HCT116 (cell line): ENCODE results near the gene WDR70. TPM values are rescaled to one million over a fixed set of nuclear protein-coding genes. Genes with fewer than 3 reads are reported as not detected.

ENCODE experiments used
- ATAC-seq: fragments of 200-7000 bp; cut with Tn5 transposase; 2 replicates; pipeline ENCODE4 v1.9.1; 2020; ENCODE audit warnings: mild to moderate bottlenecking, moderate library complexity
- BruUV-seq: library from RNA; stranded (reverse); fragments of 400-500 nt; replicated peaks from 2 replicates; lab custom pipeline; 2021; lab: Mats Ljungman, UMichigan
- CTCF ChIA-PET: fragments of 300-600 bp; sonication (Branson Sonifier 250); formaldehyde crosslinking; loops from one replicate; lab custom pipeline; 2021; ENCODE audit warnings: antibody characterized with exemption; lab: Charles Lee
- POLR2A ChIA-PET: fragments of 300-600, 350-600 bp; sonication (Branson Sonifier 250); formaldehyde crosslinking; loops from one replicate; lab custom pipeline; 2021; ENCODE audit warnings: antibody characterized with exemption; lab: Charles Lee
- RAD21 ChIA-PET, 2 experiments: fragments of 300-600 bp; sonication (Branson Sonifier 250); formaldehyde crosslinking; loops; one replicate each; lab custom pipeline; 2023; ENCODE audit warnings: low total read pairs in 2 of 2; ENCODE audit not compliant: uncharacterized antibody in 2 of 2, unreplicated experiment in 2 of 2, low non-redundant PET in 1 of 2; lab: Charles Lee
- DNase-seq: peaks from one replicate; pipeline ENCODE4 v3.0.0-alpha.2; 2010; ENCODE audit warnings: low read depth, low spot score
- H2AFZ ChIP-seq: fragments of 200-600 bp; shearing (Covaris generic), sonication (generic); 2 replicates; pipeline ENCODE4 v1.6.1; 2017; ENCODE audit warnings: low read depth, mixed run types, mixed read lengths, antibody characterized with exemption, low read length; ENCODE audit not compliant: poor library complexity, severe bottlenecking
- H3K27ac ChIP-seq: 2 replicates; pipeline ENCODE4 v1.5.1; 2012; ENCODE audit warnings: low read depth, low read length
- H3K27me3 ChIP-seq: fragments of 200-600 bp; sonication (generic); 2 replicates; pipeline ENCODE4 v1.6.1; 2016; ENCODE audit warnings: mixed run types, low read length, mixed read lengths; ENCODE audit not compliant: insufficient read depth
- H3K36me3 ChIP-seq, 2 experiments: fragments of 200-500 bp in 1 of 2; fragments of 200-600 bp in 1 of 2; sonication (Bioruptor generic) in 1 of 2; sonication (generic) in 1 of 2; 2 replicates each; pipeline versions ENCODE4 v1.5.1 to v1.6.1; 2014 to 2016; ENCODE audit warnings: low read length in 2 of 2, inconsistent platforms in 1 of 2, mixed read lengths in 1 of 2, mixed run types in 1 of 2; ENCODE audit not compliant: insufficient read depth in 2 of 2, control insufficient read depth in 1 of 2
- H3K4me1 ChIP-seq, 2 experiments: fragments of 200-600 bp in 1 of 2; sonication (generic) in 1 of 2; 2 replicates each; pipeline versions ENCODE4 v1.5.1 to v1.6.1; 2012 to 2017; ENCODE audit warnings: low read length in 2 of 2, inconsistent platforms in 1 of 2, mild to moderate bottlenecking in 1 of 2, mixed read lengths in 1 of 2, mixed run types in 1 of 2, moderate library complexity in 1 of 2; ENCODE audit not compliant: insufficient read depth in 2 of 2, control insufficient read depth in 1 of 2
- H3K4me2 ChIP-seq: fragments of 200-600 bp; sonication (generic); 2 replicates; pipeline ENCODE4 v1.6.1; 2017; ENCODE audit warnings: mixed run types, low read length, mixed read lengths
- H3K4me3 ChIP-seq, 2 experiments: fragments of 200-600 bp in 1 of 2; sonication (generic) in 1 of 2; replicated peaks in 1 of 2; 2 replicates each; pipeline ENCODE4 v1.5.1; 2011 to 2016; ENCODE audit warnings: low read length in 2 of 2, control low read depth in 1 of 2, low read depth in 1 of 2, mild to moderate bottlenecking in 1 of 2, mixed read lengths in 1 of 2, mixed run types in 1 of 2
- H3K79me2 ChIP-seq: fragments of 200-600 bp; sonication (generic); 2 replicates; pipeline ENCODE4 v1.6.1; 2017; ENCODE audit warnings: mild to moderate bottlenecking, mixed run types, low read length, moderate library complexity, mixed read lengths; ENCODE audit not compliant: insufficient read depth
- H3K9ac ChIP-seq: fragments of 200-600 bp; sonication (generic); 2 replicates; pipeline ENCODE4 v1.6.1; 2016; ENCODE audit warnings: low read length, mixed read lengths
- H3K9me2 ChIP-seq: fragments of 200-600 bp; sonication (generic), shearing (Covaris generic); 2 replicates; pipeline ENCODE4 v1.6.1; 2017; ENCODE audit warnings: mixed run types, mild to moderate bottlenecking, moderate library complexity; ENCODE audit not compliant: insufficient read depth
- H3K9me3 ChIP-seq, 2 experiments: fragments of 200-500 bp in 1 of 2; fragments of 200-600 bp in 1 of 2; sonication (Bioruptor generic) in 1 of 2; sonication (generic) in 1 of 2; 2 replicates each; pipeline ENCODE4 v1.6.1; 2014 to 2017; ENCODE audit warnings: low read length in 2 of 2, mixed read lengths in 2 of 2, inconsistent platforms in 1 of 2, low read depth in 1 of 2, mild to moderate bottlenecking in 1 of 2, mixed run types in 1 of 2, moderate library complexity in 1 of 2; ENCODE audit not compliant: control insufficient read depth in 1 of 2, insufficient read depth in 1 of 2
- H4K20me1 ChIP-seq: fragments of 200-600 bp; sonication (generic), shearing (Covaris generic); 2 replicates; pipeline ENCODE4 v1.6.1; 2017; ENCODE audit warnings: mixed run types, mild to moderate bottlenecking, moderate library complexity; ENCODE audit not compliant: insufficient read depth
- CBX3 ChIP-seq: IDR thresholded peaks from 2 replicates; pipeline ENCODE4 v1.6.1; 2012; ENCODE audit warnings: low read depth
- CEBPB ChIP-seq: IDR thresholded peaks from 2 replicates; pipeline ENCODE4 v1.6.1; 2012; ENCODE audit warnings: low read depth
- EZH2phosphoT487 ChIP-seq: fragments of 200-600 bp; IDR thresholded peaks from 2 replicates; pipeline ENCODE4 v1.6.1; 2018; ENCODE audit warnings: antibody characterized with exemption, borderline replicate concordance
- FOSL1 ChIP-seq: IDR thresholded peaks from 2 replicates; pipeline ENCODE4 v1.6.1; 2012; ENCODE audit warnings: low read depth
- JUND ChIP-seq: IDR thresholded peaks from 2 replicates; pipeline ENCODE4 v1.6.1; 2012
- POLR2A ChIP-seq: IDR thresholded peaks from 2 replicates; pipeline ENCODE4 v1.7.0; 2011; ENCODE audit warnings: borderline replicate concordance; ENCODE audit not compliant: insufficient read depth, insufficient read length; ENCODE audit errors: extremely low read depth
- RAD21 ChIP-seq: IDR thresholded peaks from 2 replicates; pipeline ENCODE4 v1.6.1; 2012; ENCODE audit warnings: low read depth, mild to moderate bottlenecking
- SP1 ChIP-seq: IDR thresholded peaks from 2 replicates; pipeline ENCODE4 v1.6.1; 2012; ENCODE audit warnings: low read depth
- SRF ChIP-seq: IDR thresholded peaks from 2 replicates; pipeline ENCODE4 v1.6.1; 2012; ENCODE audit warnings: low read depth
- TCF7L2 ChIP-seq: IDR thresholded peaks from 2 replicates; pipeline ENCODE4 v1.7.0; 2011; ENCODE audit warnings: borderline replicate concordance, inconsistent platforms; ENCODE audit not compliant: insufficient read depth, insufficient read length; ENCODE audit errors: extremely low read depth
- YY1 ChIP-seq: IDR thresholded peaks from 2 replicates; pipeline ENCODE4 v1.6.1; 2011; ENCODE audit warnings: low read length, low read depth, moderate library complexity, mild to moderate bottlenecking; ENCODE audit not compliant: insufficient replicate concordance; ENCODE audit errors: extremely low read depth
- ZFX ChIP-seq: fragments of 450-650 bp; IDR thresholded peaks from 2 replicates; pipeline ENCODE4 v1.6.1; 2017
- intact Hi-C: fragments of 100-400 bp; cut with micrococcal nuclease; formaldehyde crosslinking; loops from 2 replicates; pipeline ENCODE4 v1.10.0; 2022
- total RNA-seq: library from RNA; stranded (reverse); gene quantifications from one replicate; pipeline ENCODE4 v1.2.1, GENCODE V29; 2021; ENCODE audit not compliant: unreplicated experiment
- TF ChIP-seq, protein P1 (sequence below): IDR thresholded peaks from 2 replicates; pipeline ENCODE4 v1.6.1; 2011; ENCODE audit warnings: mild to moderate bottlenecking, low read length, moderate library complexity; ENCODE audit not compliant: insufficient replicate concordance; ENCODE audit errors: extremely low read depth
- TF ChIP-seq, protein P2 (sequence below): IDR thresholded peaks from 2 replicates; pipeline ENCODE4 v1.6.1; 2012; ENCODE audit warnings: low read depth

The WDR70 gene
- total RNA-seq, 1 experiment from 2014 or later: 31.1 TPM

- TF ChIP-seq, protein P1, sequence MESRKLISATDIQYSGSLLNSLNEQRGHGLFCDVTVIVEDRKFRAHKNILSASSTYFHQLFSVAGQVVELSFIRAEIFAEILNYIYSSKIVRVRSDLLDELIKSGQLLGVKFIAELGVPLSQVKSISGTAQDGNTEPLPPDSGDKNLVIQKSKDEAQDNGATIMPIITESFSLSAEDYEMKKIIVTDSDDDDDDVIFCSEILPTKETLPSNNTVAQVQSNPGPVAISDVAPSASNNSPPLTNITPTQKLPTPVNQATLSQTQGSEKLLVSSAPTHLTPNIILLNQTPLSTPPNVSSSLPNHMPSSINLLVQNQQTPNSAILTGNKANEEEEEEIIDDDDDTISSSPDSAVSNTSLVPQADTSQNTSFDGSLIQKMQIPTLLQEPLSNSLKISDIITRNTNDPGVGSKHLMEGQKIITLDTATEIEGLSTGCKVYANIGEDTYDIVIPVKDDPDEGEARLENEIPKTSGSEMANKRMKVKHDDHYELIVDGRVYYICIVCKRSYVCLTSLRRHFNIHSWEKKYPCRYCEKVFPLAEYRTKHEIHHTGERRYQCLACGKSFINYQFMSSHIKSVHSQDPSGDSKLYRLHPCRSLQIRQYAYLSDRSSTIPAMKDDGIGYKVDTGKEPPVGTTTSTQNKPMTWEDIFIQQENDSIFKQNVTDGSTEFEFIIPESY: no peak
- TF ChIP-seq SP1 (no peak), CBX3 (no peak), SRF (no peak), EZH2phosphoT487 (no peak), FOSL1 (no peak), TCF7L2 (no peak), ZFX (no peak), JUND (no peak), CEBPB (no peak), POLR2A (no peak), RAD21 (no peak), YY1 (no peak)
- TF ChIP-seq, protein P2, sequence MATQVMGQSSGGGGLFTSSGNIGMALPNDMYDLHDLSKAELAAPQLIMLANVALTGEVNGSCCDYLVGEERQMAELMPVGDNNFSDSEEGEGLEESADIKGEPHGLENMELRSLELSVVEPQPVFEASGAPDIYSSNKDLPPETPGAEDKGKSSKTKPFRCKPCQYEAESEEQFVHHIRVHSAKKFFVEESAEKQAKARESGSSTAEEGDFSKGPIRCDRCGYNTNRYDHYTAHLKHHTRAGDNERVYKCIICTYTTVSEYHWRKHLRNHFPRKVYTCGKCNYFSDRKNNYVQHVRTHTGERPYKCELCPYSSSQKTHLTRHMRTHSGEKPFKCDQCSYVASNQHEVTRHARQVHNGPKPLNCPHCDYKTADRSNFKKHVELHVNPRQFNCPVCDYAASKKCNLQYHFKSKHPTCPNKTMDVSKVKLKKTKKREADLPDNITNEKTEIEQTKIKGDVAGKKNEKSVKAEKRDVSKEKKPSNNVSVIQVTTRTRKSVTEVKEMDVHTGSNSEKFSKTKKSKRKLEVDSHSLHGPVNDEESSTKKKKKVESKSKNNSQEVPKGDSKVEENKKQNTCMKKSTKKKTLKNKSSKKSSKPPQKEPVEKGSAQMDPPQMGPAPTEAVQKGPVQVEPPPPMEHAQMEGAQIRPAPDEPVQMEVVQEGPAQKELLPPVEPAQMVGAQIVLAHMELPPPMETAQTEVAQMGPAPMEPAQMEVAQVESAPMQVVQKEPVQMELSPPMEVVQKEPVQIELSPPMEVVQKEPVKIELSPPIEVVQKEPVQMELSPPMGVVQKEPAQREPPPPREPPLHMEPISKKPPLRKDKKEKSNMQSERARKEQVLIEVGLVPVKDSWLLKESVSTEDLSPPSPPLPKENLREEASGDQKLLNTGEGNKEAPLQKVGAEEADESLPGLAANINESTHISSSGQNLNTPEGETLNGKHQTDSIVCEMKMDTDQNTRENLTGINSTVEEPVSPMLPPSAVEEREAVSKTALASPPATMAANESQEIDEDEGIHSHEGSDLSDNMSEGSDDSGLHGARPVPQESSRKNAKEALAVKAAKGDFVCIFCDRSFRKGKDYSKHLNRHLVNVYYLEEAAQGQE: no peak
- Histone ChIP-seq H3K79me2 (no peaks in the 10 kb centered on the region), H3K27ac (no peak overlapping the region), H4K20me1 (no peaks in the 10 kb centered on the region), H3K4me1 (no peaks in the 10 kb centered on the region), H3K36me3 (no peaks in the 10 kb centered on the region), H3K27me3 (no peaks in the 10 kb centered on the region), H3K9me3 (peaks cover 0 to 5% of the 10 kb centered on the region in 2 experiments; a peak in 1 of 4 replicates), H3K9me2 (no peaks in the 10 kb centered on the region), H3K9ac (no peak overlapping the region), H2AFZ (no peak overlapping the region), H3K4me3 (no peak overlapping the region), H3K4me2 (no peak overlapping the region)
- ChIA-PET POLR2A (no interaction called here), CTCF (no interaction called here), RAD21 (no interaction called here)
- DNase-seq: no peak
- intact Hi-C loops: no loop called here
- BruUV-seq: no TSS peak
- ATAC-seq: no peak
Measured at GRCh38 chr5:37603072-37603471, 224.0 kb downstream of the WDR70 start.
